Activated naive CD8-positive, alpha-beta T cell (primary cell): ENCODE data around the gene ARHGAP10.

Source experiments
- H3K27ac Mint-ChIP-seq: one replicate; pipeline ENCODE4 v1.8.0; 2021; ENCODE audit warnings: mixed read lengths
- H3K27me3 Mint-ChIP-seq: one replicate; pipeline ENCODE4 v1.8.0; 2021; ENCODE audit warnings: mixed read lengths
- H3K36me3 Mint-ChIP-seq: one replicate; pipeline ENCODE4 v1.8.0; 2021; ENCODE audit warnings: mixed read lengths
- H3K4me1 Mint-ChIP-seq: one replicate; pipeline ENCODE4 v1.8.0; 2021; ENCODE audit warnings: low read depth, mixed read lengths
- H3K4me3 Mint-ChIP-seq: one replicate; pipeline ENCODE4 v1.8.0; 2021; ENCODE audit warnings: mild to moderate bottlenecking, mixed read lengths
- H3K9me3 Mint-ChIP-seq: one replicate; pipeline ENCODE4 v1.8.0; 2021; ENCODE audit warnings: low read depth, mixed read lengths

ARHGAP10 gene

GRCh38 chr4:147772459-147772969, 40.6 kb downstream of the ARHGAP10 start:
- no peaks in the 10 kb centered on the region for H3K27me3 Mint-ChIP-seq
- peaks cover 3% of the 10 kb centered on the region for H3K36me3 Mint-ChIP-seq
- no peak overlapping the region for H3K4me3 Mint-ChIP-seq
- no peaks in the 10 kb centered on the region for H3K9me3 Mint-ChIP-seq
- no peak overlapping the region for H3K27ac Mint-ChIP-seq
- peaks cover 2% of the 10 kb centered on the region for H3K4me1 Mint-ChIP-seq

- Mint-ChIP-seq H3K4me3 (no peak overlapping the region), H3K9me3 (no peaks in the 10 kb centered on the region), H3K4me1 (peaks cover 2% of the 10 kb centered on the region), H3K27ac (no peak overlapping the region), H3K27me3 (no peaks in the 10 kb centered on the region), H3K36me3 (peaks cover 3% of the 10 kb centered on the region)
These were observed 41.6 kb downstream of the ARHGAP10 start for GRCh38 chr4:147773261-147774184.

- no peaks in the 10 kb centered on the region for H3K4me1 Mint-ChIP-seq
- H3K9me3 Mint-ChIP-seq, result no peaks in the 10 kb centered on the region
- no peak overlapping the region for H3K27ac Mint-ChIP-seq
- no peaks in the 10 kb centered on the region for H3K27me3 Mint-ChIP-seq
- H3K36me3 Mint-ChIP-seq, result no peaks in the 10 kb centered on the region
- no peak overlapping the region for H3K4me3 Mint-ChIP-seq
These were observed 44.8 kb downstream of the ARHGAP10 start for GRCh38 chr4:147776716-147777115.

- Mint-ChIP-seq H3K36me3 (no peaks in the 10 kb centered on the region), H3K9me3 (no peaks in the 10 kb centered on the region), H3K27me3 (no peaks in the 10 kb centered on the region), H3K27ac (no peak overlapping the region), H3K4me3 (no peak overlapping the region), H3K4me1 (no peaks in the 10 kb centered on the region)
These were observed 45.7 kb downstream of the ARHGAP10 start for GRCh38 chr4:147777456-147778091.

GRCh38 chr4:147778942-147779341, 47.1 kb downstream of the ARHGAP10 start:
- no peaks in the 10 kb centered on the region for H3K27me3 Mint-ChIP-seq
- no peak overlapping the region for H3K4me3 Mint-ChIP-seq
- no peaks in the 10 kb centered on the region for H3K36me3 Mint-ChIP-seq
- H3K4me1 Mint-ChIP-seq, result no peaks in the 10 kb centered on the region
- no peaks in the 10 kb centered on the region for H3K9me3 Mint-ChIP-seq
- H3K27ac Mint-ChIP-seq, result no peak overlapping the region

- H3K9me3 Mint-ChIP-seq, result no peaks in the 10 kb centered on the region
- H3K4me3 Mint-ChIP-seq, result no peak overlapping the region
- H3K36me3 Mint-ChIP-seq, result no peaks in the 10 kb centered on the region
- H3K27ac Mint-ChIP-seq, result no peak overlapping the region
- no peaks in the 10 kb centered on the region for H3K4me1 Mint-ChIP-seq
- H3K27me3 Mint-ChIP-seq, result no peaks in the 10 kb centered on the region
These were observed 47.6 kb downstream of the ARHGAP10 start for GRCh38 chr4:147779451-147779850.

GRCh38 chr4:147780137-147780777, 48.4 kb downstream of the ARHGAP10 start:
- Mint-ChIP-seq H3K36me3 (no peaks in the 10 kb centered on the region), H3K9me3 (no peaks in the 10 kb centered on the region), H3K27ac (no peak overlapping the region), H3K4me1 (no peaks in the 10 kb centered on the region), H3K4me3 (no peak overlapping the region), H3K27me3 (no peaks in the 10 kb centered on the region)

GRCh38 chr4:147782087-147782781, 50.3 kb downstream of the ARHGAP10 start:
- Mint-ChIP-seq H3K36me3 (no peaks in the 10 kb centered on the region), H3K4me3 (no peak overlapping the region), H3K4me1 (no peaks in the 10 kb centered on the region), H3K9me3 (no peaks in the 10 kb centered on the region), H3K27me3 (no peaks in the 10 kb centered on the region), H3K27ac (no peak overlapping the region)

GRCh38 chr4:147785129-147785528, 53.2 kb downstream of the ARHGAP10 start:
- Mint-ChIP-seq H3K4me3 (no peak overlapping the region), H3K27ac (no peak overlapping the region), H3K4me1 (no peaks in the 10 kb centered on the region), H3K36me3 (no peaks in the 10 kb centered on the region), H3K9me3 (no peaks in the 10 kb centered on the region), H3K27me3 (no peaks in the 10 kb centered on the region)

GRCh38 chr4:147786031-147786430, 54.1 kb downstream of the ARHGAP10 start:
- no peak overlapping the region for H3K27ac Mint-ChIP-seq
- H3K9me3 Mint-ChIP-seq, result no peaks in the 10 kb centered on the region
- H3K4me3 Mint-ChIP-seq, result no peak overlapping the region
- H3K36me3 Mint-ChIP-seq, result no peaks in the 10 kb centered on the region
- no peaks in the 10 kb centered on the region for H3K27me3 Mint-ChIP-seq
- no peaks in the 10 kb centered on the region for H3K4me1 Mint-ChIP-seq

GRCh38 chr4:147786531-147786930, 54.6 kb downstream of the ARHGAP10 start:
- no peaks in the 10 kb centered on the region for H3K36me3 Mint-ChIP-seq
- H3K4me1 Mint-ChIP-seq, result no peaks in the 10 kb centered on the region
- no peaks in the 10 kb centered on the region for H3K27me3 Mint-ChIP-seq
- H3K4me3 Mint-ChIP-seq, result no peak overlapping the region
- no peaks in the 10 kb centered on the region for H3K9me3 Mint-ChIP-seq
- no peak overlapping the region for H3K27ac Mint-ChIP-seq

- Mint-ChIP-seq H3K27ac (no peak overlapping the region), H3K4me3 (no peak overlapping the region), H3K9me3 (no peaks in the 10 kb centered on the region), H3K36me3 (no peaks in the 10 kb centered on the region), H3K27me3 (no peaks in the 10 kb centered on the region), H3K4me1 (peaks cover 6% of the 10 kb centered on the region)
These were observed 55.3 kb downstream of the ARHGAP10 start for GRCh38 chr4:147787204-147787603.

- Mint-ChIP-seq H3K4me1 (peaks cover 20% of the 10 kb centered on the region), H3K4me3 (no peak overlapping the region), H3K36me3 (no peaks in the 10 kb centered on the region), H3K27me3 (no peaks in the 10 kb centered on the region), H3K9me3 (no peaks in the 10 kb centered on the region), H3K27ac (no peak overlapping the region)
These were observed 56.9 kb downstream of the ARHGAP10 start for GRCh38 chr4:147788791-147789190.

- Mint-ChIP-seq H3K9me3 (no peaks in the 10 kb centered on the region), H3K27me3 (no peaks in the 10 kb centered on the region), H3K27ac (no peak overlapping the region), H3K36me3 (no peaks in the 10 kb centered on the region), H3K4me1 (peaks cover 28% of the 10 kb centered on the region), H3K4me3 (no peak overlapping the region)
These were observed 57.7 kb downstream of the ARHGAP10 start for GRCh38 chr4:147789596-147789995.
